HepG2 (cell line): ENCODE results near the gene ALDH2. TPM values are rescaled to one million over a fixed set of nuclear protein-coding genes. Genes with fewer than 3 reads are reported as not detected.

Experiments
- ATAC-seq: fragments of 200-7000 bp; cut with Tn5 transposase; 3 replicates; pipeline ENCODE4 v1.9.1; 2020; ENCODE audit warnings: mild to moderate bottlenecking, moderate library complexity
- BruUV-seq: library from RNA; stranded (reverse); fragments of 400-500 nt; replicated peaks from 2 replicates; lab custom pipeline; 2021; lab: Mats Ljungman, UMichigan
- CTCF ChIA-PET: fragments of 300-600 bp; formaldehyde crosslinking; extraction: SDS; loops from one replicate; lab custom pipeline; 2021; ENCODE audit warnings: low total read pairs, inconsistent platforms, low intra/inter-chr PET ratio; lab: Yijun Ruan, JAX
- POLR2A ChIA-PET: fragments of 350-600 bp; sonication (Branson Sonifier 250); formaldehyde crosslinking; loops from one replicate; lab custom pipeline; 2020; ENCODE audit warnings: antibody characterized with exemption, inconsistent platforms; lab: Yijun Ruan, JAX
- DNase-seq: peaks from one replicate; pipeline ENCODE4 v3.0.0-alpha.2; 2015; ENCODE audit warnings: low spot score
- FAIRE-seq: peaks from 3 replicates; lab custom pipeline; 2011; peaks lifted over from hg19 to GRCh38; lab: Jason Lieb, UNC
- H2AFZ ChIP-seq: one replicate; pipeline ENCODE4 v1.6.1; 2011; ENCODE audit warnings: low read length, inconsistent platforms
- H3K27ac ChIP-seq: fragments of 300-600 bp; 3 replicates; pipeline ENCODE4 v1.8.0; 2011; ENCODE audit warnings: mixed run types, mild to moderate bottlenecking, mixed read lengths, low read length, inconsistent platforms; ENCODE audit not compliant: insufficient read depth; ENCODE audit errors: extremely low read length
- H3K27me3 ChIP-seq, 2 experiments: fragments of 200-600 bp in 1 of 2; 2 replicates in 1 of 2; 3 replicates in 1 of 2; pipeline versions ENCODE4 v1.6.0 to v1.8.0; 2011; ENCODE audit warnings: low read length in 2 of 2, mild to moderate bottlenecking in 2 of 2, moderate library complexity in 2 of 2, inconsistent platforms in 1 of 2; ENCODE audit not compliant: insufficient read depth in 2 of 2, control insufficient read depth in 1 of 2
- H3K36me3 ChIP-seq, 2 experiments: fragments of 200-600 bp in 1 of 2; replicated peaks in 1 of 2; 2 replicates in 1 of 2; 3 replicates in 1 of 2; pipeline versions ENCODE4 v1.5.1 to v1.8.0; 2011; ENCODE audit warnings: low read length in 2 of 2, inconsistent platforms in 1 of 2; ENCODE audit not compliant: insufficient read depth in 2 of 2, control insufficient read depth in 1 of 2
- H3K4me1 ChIP-seq: 2 replicates; pipeline ENCODE4 v1.5.1; 2012; ENCODE audit warnings: low read length, inconsistent platforms; ENCODE audit not compliant: insufficient read depth
- H3K4me2 ChIP-seq: 2 replicates; pipeline ENCODE4 v1.6.0; 2011; ENCODE audit warnings: low read depth, low read length, inconsistent platforms
- H3K4me3 ChIP-seq, 3 experiments: fragments of 200-600 bp in 1 of 3; sonication (generic), shearing (Covaris generic) in 1 of 3; replicated peaks in 1 of 3; 2 replicates each; pipeline ENCODE4 v1.5.1; 2011 to 2016; ENCODE audit warnings: low read length in 3 of 3, inconsistent platforms in 2 of 3, low read depth in 2 of 3, mild to moderate bottlenecking in 2 of 3, control low read depth in 1 of 3, mixed read lengths in 1 of 3; ENCODE audit not compliant: insufficient read depth in 1 of 3
- H3K79me2 ChIP-seq: one replicate; pipeline ENCODE4 v1.6.1; 2011; ENCODE audit warnings: low read length, inconsistent platforms; ENCODE audit not compliant: insufficient read depth
- H3K9ac ChIP-seq: 2 replicates; pipeline ENCODE4 v1.6.0; 2011; ENCODE audit warnings: mild to moderate bottlenecking, low read depth, low read length, inconsistent platforms; ENCODE audit not compliant: insufficient read depth
- H3K9me3 ChIP-seq: 2 replicates; pipeline ENCODE4 v1.5.1; 2012; ENCODE audit warnings: mild to moderate bottlenecking, low read length
- H4K20me1 ChIP-seq: 2 replicates; pipeline ENCODE4 v1.6.0; 2011; ENCODE audit warnings: inconsistent platforms, mild to moderate bottlenecking, low read length, moderate library complexity; ENCODE audit not compliant: insufficient read depth
- FOXP4 ChIP-seq: sonication (generic); formaldehyde crosslinking; IDR thresholded peaks from 2 replicates; pipeline ENCODE4 v1.4.0; 2020; ENCODE audit warnings: missing genetic modification reagents
- HDAC2 ChIP-seq: sonication (generic); formaldehyde crosslinking; IDR thresholded peaks from 2 replicates; pipeline ENCODE4 v1.4.0; 2020; ENCODE audit warnings: missing genetic modification reagents
- PITX1 ChIP-seq: sonication (generic); formaldehyde crosslinking; IDR thresholded peaks from 2 replicates; pipeline ENCODE4 v1.5.1; 2020; ENCODE audit warnings: mild to moderate bottlenecking, missing genetic modification reagents
- SAP130 ChIP-seq: IDR thresholded peaks from 2 replicates; pipeline ENCODE4 v1.6.1; 2016; ENCODE audit warnings: low read depth
- SOX5 ChIP-seq: IDR thresholded peaks from 2 replicates; pipeline ENCODE4 v1.6.1; 2016; ENCODE audit warnings: borderline replicate concordance
- TBL1XR1 ChIP-seq: fragments of 150-350 bp; IDR thresholded peaks from 2 replicates; pipeline ENCODE4 v1.6.1; 2014; ENCODE audit warnings: borderline replicate concordance, low read length; ENCODE audit not compliant: partially characterized antibody
- YY1 ChIP-seq: IDR thresholded peaks from 2 replicates; pipeline ENCODE4 v1.6.1; 2011; ENCODE audit warnings: low read length, low read depth, moderate library complexity, mild to moderate bottlenecking; ENCODE audit not compliant: insufficient read depth, insufficient replicate concordance
- ZFY ChIP-seq: sonication (generic); formaldehyde crosslinking; IDR thresholded peaks from 2 replicates; pipeline ENCODE4 v1.4.0; 2020; ENCODE audit warnings: missing genetic modification reagents
- ZNF713 ChIP-seq: sonication (generic); formaldehyde crosslinking; IDR thresholded peaks from 2 replicates; pipeline ENCODE4 v1.4.0; 2020; ENCODE audit warnings: mild to moderate bottlenecking, missing genetic modification reagents
- ZNF777 ChIP-seq: sonication (generic); formaldehyde crosslinking; IDR thresholded peaks from 2 replicates; pipeline ENCODE4 v1.4.0; 2020; ENCODE audit warnings: missing genetic modification reagents
- WGBS: methylation state at CpG from one replicate; pipeline ENCODE4 v1.1.6; 2017; ENCODE audit warnings: low lambda C conversion rate; 5-methylcytosine and 5-hydroxymethylcytosine counted together
- in situ Hi-C: cut with HindIII; loops from 2 replicates; pipeline ENCODE4 v1.10.0; 2017; ENCODE audit warnings: low pct_unique_long_range_greater_than_20kb; ENCODE audit not compliant: extremely low pct_ligation_motif_present
- intact Hi-C: fragments of 100-400 bp; cut with micrococcal nuclease; formaldehyde crosslinking; loops from one replicate; pipeline ENCODE4 v1.10.0; 2022; ENCODE audit not compliant: unreplicated experiment
- polyA plus RNA-seq, 8 experiments: library from polyadenylated mRNA; depleted of rRNA in 3 of 8; stranded (reverse) in 7 of 8; unstranded in 1 of 8; fragments of >200 nt; fragmentation: Illumina TruSeq in 4 of 8; extraction: Trizol in 4 of 8; gene quantifications; 2 replicates each; pipeline versions ENCODE4 v1.2.1 to v1.2.3, GENCODE V29; 2011 to 2016; ENCODE audit warnings: low read depth in 4 of 8, missing spikeins in 1 of 8, mixed read lengths in 1 of 8; ENCODE audit not compliant: insufficient read depth in 1 of 8
- total RNA-seq, 5 experiments: library from RNA; depleted of rRNA; stranded (reverse); fragments of >200 nt; fragmentation: Illumina TruSeq; extraction: Trizol; gene quantifications; 2 replicates each; pipeline ENCODE4 v1.2.3, GENCODE V29; 2016; ENCODE audit warnings: low read depth in 1 of 5
- TF ChIP-seq, protein P1 (sequence below): sonication (generic); formaldehyde crosslinking; IDR thresholded peaks from 2 replicates; pipeline ENCODE4 v1.5.0; 2020; ENCODE audit warnings: mild to moderate bottlenecking, missing genetic modification reagents
- TF ChIP-seq, protein P2 (sequence below): IDR thresholded peaks from 2 replicates; pipeline ENCODE4 v1.4.0; 2020; ENCODE audit warnings: mild to moderate bottlenecking, missing genetic modification reagents

Gene ALDH2
- total and polyA plus RNA-seq, 2 of the 13 experiments (the other 11 are each of a cell fraction or from before 2014, with no cell fraction given): 78.8 to 103 TPM

DNA sequence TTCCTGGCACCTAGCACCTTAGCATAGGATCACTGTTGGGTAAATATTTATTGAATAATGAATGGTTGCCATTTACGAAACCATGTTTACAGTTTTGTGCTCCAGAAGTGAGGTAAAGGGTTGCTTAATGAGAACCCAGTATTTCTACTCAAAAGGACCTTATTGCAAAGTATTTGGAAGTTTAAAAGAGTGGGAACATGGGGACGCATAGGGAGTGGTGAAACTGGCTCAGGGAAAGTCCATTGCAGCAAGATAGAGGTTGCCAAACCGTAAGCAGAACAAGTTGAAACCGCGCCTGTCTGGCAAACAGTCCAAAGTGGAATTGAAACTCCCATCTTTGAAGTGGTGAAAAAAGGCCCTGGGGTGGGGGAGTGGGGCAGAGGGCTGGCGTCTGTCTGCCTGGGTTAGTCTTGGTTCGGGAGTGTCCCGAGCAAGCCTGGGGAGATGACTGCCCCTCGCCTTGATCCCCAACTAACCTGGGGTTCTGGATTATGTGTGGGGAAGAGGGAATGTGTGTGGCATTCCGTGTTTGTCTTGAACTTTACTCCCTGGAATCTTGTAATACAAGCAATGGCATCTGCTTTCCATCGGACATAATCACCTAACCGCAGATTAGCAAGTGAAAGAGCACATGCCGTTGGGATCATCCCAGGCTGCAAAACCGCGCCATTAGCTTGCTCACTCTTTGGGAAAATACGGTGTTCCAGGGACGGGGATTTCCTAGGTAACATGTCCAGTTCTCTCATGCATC, 7.2 kb downstream of the ALDH2 start:
- ChIA-PET CTCF (interaction anchor here (0.9 kb wide), 1 partner anchor 13 kb away, joined by 3 read pairs; no protein-coding TSS in a partner anchor), POLR2A (interaction anchor here (1.0 to 1.8 kb wide), 3 partner anchors 11 to 88 kb away, joined by 3 to 7 read pairs (median 4); partner anchors contain the start of genes ACAD10 and BRAP)
- peak overlapping the region; percentile 87 for H3K27ac ChIP-seq
- H2AFZ ChIP-seq: no peak overlapping the region
- peak overlapping the region; percentile 56 for H3K9ac ChIP-seq
- DNase-seq: peak; percentile 89
- in situ Hi-C loops: no loop called here
- peaks cover 30% of the 10 kb centered on the region for H3K79me2 ChIP-seq
- WGBS: 4% methylated on average over 5 of the region's 17 CpGs
- peaks cover 5% of the 10 kb centered on the region; the same call in 1 of the 2 replicates for H4K20me1 ChIP-seq
- peak; percentile 99 for FAIRE-seq
- peak overlapping the region; percentile 16 to 62 (median 38); a peak in 5 of 6 replicates for H3K4me3 ChIP-seq
- no peaks in the 10 kb centered on the region for H3K9me3 ChIP-seq
- peak overlapping the region; percentile 75 for H3K4me2 ChIP-seq
- no peaks in the 10 kb centered on the region for H3K27me3 ChIP-seq
- peaks cover 96% of the 10 kb centered on the region for H3K4me1 ChIP-seq
- BruUV-seq: TSS peak; percentile 63
- intact Hi-C loops: no loop called here
- ATAC-seq: peak; percentile 65
- H3K36me3 ChIP-seq: no peaks in the 10 kb centered on the region; a peak in 1 of 5 replicates
- TF ChIP-seq SOX5 (peak; percentile 37; the same call in 1 of the 2 replicates), ZFY (CRISPR knock-in tag) (peak; percentile 36), HDAC2 (CRISPR knock-in tag) (peak; percentile 75; the same call in 1 of the 2 replicates), FOXP4 (peak; percentile 65), SAP130 (CRISPR knock-in tag) (peak; percentile 47; the same call in 1 of the 2 replicates), YY1 (peak; percentile 52), ZNF713 (CRISPR knock-in tag) (no peak), PITX1 (CRISPR knock-in tag) (peak; percentile 34; the same call in 1 of the 2 replicates), TBL1XR1 (peak; percentile 67), ZNF777 (CRISPR knock-in tag) (no peak)
- TF ChIP-seq, protein P1, sequence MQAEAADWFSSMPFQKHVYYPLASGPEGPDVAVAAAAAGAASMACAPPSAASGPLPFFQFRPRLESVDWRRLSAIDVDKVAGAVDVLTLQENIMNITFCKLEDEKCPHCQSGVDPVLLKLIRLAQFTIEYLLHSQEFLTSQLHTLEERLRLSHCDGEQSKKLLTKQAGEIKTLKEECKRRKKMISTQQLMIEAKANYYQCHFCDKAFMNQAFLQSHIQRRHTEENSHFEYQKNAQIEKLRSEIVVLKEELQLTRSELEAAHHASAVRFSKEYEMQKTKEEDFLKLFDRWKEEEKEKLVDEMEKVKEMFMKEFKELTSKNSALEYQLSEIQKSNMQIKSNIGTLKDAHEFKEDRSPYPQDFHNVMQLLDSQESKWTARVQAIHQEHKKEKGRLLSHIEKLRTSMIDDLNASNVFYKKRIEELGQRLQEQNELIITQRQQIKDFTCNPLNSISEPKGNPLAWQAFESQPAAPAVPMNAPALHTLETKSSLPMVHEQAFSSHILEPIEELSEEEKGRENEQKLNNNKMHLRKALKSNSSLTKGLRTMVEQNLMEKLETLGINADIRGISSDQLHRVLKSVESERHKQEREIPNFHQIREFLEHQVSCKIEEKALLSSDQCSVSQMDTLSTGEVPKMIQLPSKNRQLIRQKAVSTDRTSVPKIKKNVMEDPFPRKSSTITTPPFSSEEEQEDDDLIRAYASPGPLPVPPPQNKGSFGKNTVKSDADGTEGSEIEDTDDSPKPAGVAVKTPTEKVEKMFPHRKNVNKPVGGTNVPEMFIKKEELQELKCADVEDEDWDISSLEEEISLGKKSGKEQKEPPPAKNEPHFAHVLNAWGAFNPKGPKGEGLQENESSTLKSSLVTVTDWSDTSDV (CRISPR knock-in tag): no peak
- TF ChIP-seq, protein P2, sequence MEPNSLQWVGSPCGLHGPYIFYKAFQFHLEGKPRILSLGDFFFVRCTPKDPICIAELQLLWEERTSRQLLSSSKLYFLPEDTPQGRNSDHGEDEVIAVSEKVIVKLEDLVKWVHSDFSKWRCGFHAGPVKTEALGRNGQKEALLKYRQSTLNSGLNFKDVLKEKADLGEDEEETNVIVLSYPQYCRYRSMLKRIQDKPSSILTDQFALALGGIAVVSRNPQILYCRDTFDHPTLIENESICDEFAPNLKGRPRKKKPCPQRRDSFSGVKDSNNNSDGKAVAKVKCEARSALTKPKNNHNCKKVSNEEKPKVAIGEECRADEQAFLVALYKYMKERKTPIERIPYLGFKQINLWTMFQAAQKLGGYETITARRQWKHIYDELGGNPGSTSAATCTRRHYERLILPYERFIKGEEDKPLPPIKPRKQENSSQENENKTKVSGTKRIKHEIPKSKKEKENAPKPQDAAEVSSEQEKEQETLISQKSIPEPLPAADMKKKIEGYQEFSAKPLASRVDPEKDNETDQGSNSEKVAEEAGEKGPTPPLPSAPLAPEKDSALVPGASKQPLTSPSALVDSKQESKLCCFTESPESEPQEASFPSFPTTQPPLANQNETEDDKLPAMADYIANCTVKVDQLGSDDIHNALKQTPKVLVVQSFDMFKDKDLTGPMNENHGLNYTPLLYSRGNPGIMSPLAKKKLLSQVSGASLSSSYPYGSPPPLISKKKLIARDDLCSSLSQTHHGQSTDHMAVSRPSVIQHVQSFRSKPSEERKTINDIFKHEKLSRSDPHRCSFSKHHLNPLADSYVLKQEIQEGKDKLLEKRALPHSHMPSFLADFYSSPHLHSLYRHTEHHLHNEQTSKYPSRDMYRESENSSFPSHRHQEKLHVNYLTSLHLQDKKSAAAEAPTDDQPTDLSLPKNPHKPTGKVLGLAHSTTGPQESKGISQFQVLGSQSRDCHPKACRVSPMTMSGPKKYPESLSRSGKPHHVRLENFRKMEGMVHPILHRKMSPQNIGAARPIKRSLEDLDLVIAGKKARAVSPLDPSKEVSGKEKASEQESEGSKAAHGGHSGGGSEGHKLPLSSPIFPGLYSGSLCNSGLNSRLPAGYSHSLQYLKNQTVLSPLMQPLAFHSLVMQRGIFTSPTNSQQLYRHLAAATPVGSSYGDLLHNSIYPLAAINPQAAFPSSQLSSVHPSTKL (CRISPR knock-in tag): peak; percentile 40; the same call in 1 of the 2 replicates
